H1 (cell line): ENCODE measurements around the gene RERE. TPM values are rescaled to one million over a fixed set of nuclear protein-coding genes. Genes with fewer than 3 reads are reported as not detected.
A peak's percentile ranks its signal among the peaks of the same experiment; 100 is the strongest.

Source experiments
- CTCF ChIA-PET: fragments of 300-600 bp; sonication (Branson Sonifier 250); formaldehyde crosslinking; loops from one replicate; lab custom pipeline; 2021; ENCODE audit not compliant: partially characterized antibody; lab: Charles Lee
- POLR2A ChIA-PET: fragments of 300-600 bp; sonication (Branson Sonifier 250); formaldehyde crosslinking; loops from one replicate; lab custom pipeline; 2021; ENCODE audit warnings: inconsistent platforms; ENCODE audit not compliant: partially characterized antibody; lab: Charles Lee
- DNase-seq, 2 experiments: peaks; one replicate each; pipeline versions ENCODE4 v3.0.0 to v3.0.0-alpha.2; 2010 to 2022; ENCODE audit warnings: low spot score in 2 of 2, low read depth in 1 of 2, mixed read lengths in 1 of 2
- FAIRE-seq: peaks from 2 replicates; lab custom pipeline; 2011; peaks lifted over from hg19 to GRCh38; lab: Jason Lieb, UNC
- H2AFZ ChIP-seq: 2 replicates; pipeline ENCODE4 v1.8.1; 2012; ENCODE audit warnings: low read length, inconsistent platforms
- H2AK5ac ChIP-seq: 2 replicates; pipeline ENCODE4 v1.6.1; 2013; ENCODE audit warnings: low read depth, low read length
- H2BK120ac ChIP-seq: replicated peaks from 2 replicates; pipeline ENCODE3; 2013; ENCODE audit warnings: low read depth, low read length, inconsistent platforms
- H2BK12ac ChIP-seq: 2 replicates; pipeline ENCODE4 v1.6.1; 2013; ENCODE audit warnings: low read depth, low read length
- H2BK15ac ChIP-seq: 2 replicates; pipeline ENCODE4 v1.6.1; 2013; ENCODE audit warnings: low read length
- H2BK20ac ChIP-seq: 2 replicates; pipeline ENCODE4 v1.6.1; 2013; ENCODE audit warnings: low read length
- H2BK5ac ChIP-seq: 2 replicates; pipeline ENCODE4 v1.6.1; 2013; ENCODE audit warnings: low read depth, low read length
- H3K14ac ChIP-seq: 2 replicates; pipeline ENCODE4 v1.6.1; 2013; ENCODE audit warnings: inconsistent platforms; ENCODE audit not compliant: insufficient read length
- H3K18ac ChIP-seq: 2 replicates; pipeline ENCODE4 v1.6.1; 2013; ENCODE audit warnings: low read length; ENCODE audit errors: extremely low read depth
- H3K23ac ChIP-seq: 2 replicates; pipeline ENCODE4 v1.6.1; 2013; ENCODE audit warnings: inconsistent platforms; ENCODE audit not compliant: insufficient read length
- H3K23me2 ChIP-seq: 2 replicates; pipeline ENCODE4 v1.6.1; 2013; ENCODE audit warnings: low read depth, low read length
- H3K27ac ChIP-seq: 2 replicates; pipeline ENCODE4 v1.6.1; 2011; ENCODE audit warnings: low read depth, low read length, inconsistent platforms
- H3K27me3 ChIP-seq, 4 experiments: replicated peaks in 1 of 4; 1 replicate in 1 of 4; 2 replicates in 3 of 4; pipeline versions ENCODE4 v1.6.1 to v1.8.1; 2011 to 2013; ENCODE audit warnings: low read length in 3 of 4, mild to moderate bottlenecking in 3 of 4, inconsistent platforms in 2 of 4, mixed read lengths in 2 of 4, moderate library complexity in 1 of 4; ENCODE audit not compliant: control insufficient read depth in 3 of 4, insufficient read depth in 3 of 4; ENCODE audit errors: extremely low read depth in 1 of 4
- H3K36me3 ChIP-seq, 4 experiments: 2 replicates each; pipeline versions ENCODE4 v1.6.1 to v1.8.1; 2011 to 2013; ENCODE audit warnings: mild to moderate bottlenecking in 4 of 4, low read length in 3 of 4, moderate library complexity in 2 of 4, control low read depth in 1 of 4, inconsistent platforms in 1 of 4; ENCODE audit not compliant: insufficient read depth in 4 of 4, control insufficient read depth in 2 of 4
- H3K4ac ChIP-seq: replicated peaks from 2 replicates; pipeline ENCODE3; 2013; ENCODE audit warnings: low read length, low read depth, mixed read lengths, inconsistent platforms; ENCODE audit not compliant: insufficient read length
- H3K4me1 ChIP-seq, 4 experiments: replicated peaks in 1 of 4; 1 replicate in 1 of 4; 2 replicates in 3 of 4; pipeline versions ENCODE4 v1.6.1 to v1.8.1; 2011 to 2013; ENCODE audit warnings: low read length in 3 of 4, inconsistent platforms in 2 of 4, mixed read lengths in 1 of 4; ENCODE audit not compliant: insufficient read depth in 4 of 4, control insufficient read depth in 3 of 4
- H3K4me2 ChIP-seq, 2 experiments: 2 replicates each; pipeline versions ENCODE4 v1.6.1 to v1.8.1; 2011 to 2013; ENCODE audit warnings: low read depth in 2 of 2, low read length in 2 of 2, control low read depth in 1 of 2, inconsistent platforms in 1 of 2, mild to moderate bottlenecking in 1 of 2; ENCODE audit not compliant: insufficient read depth in 1 of 2
- H3K4me3 ChIP-seq, 4 experiments: fragments of 200-600, 300-600 bp in 1 of 4; sonication (generic), shearing (Covaris generic), sonication (Bioruptor Twin) in 1 of 4; 2 replicates each; pipeline versions ENCODE4 v1.5.1 to v1.8.1; 2011 to 2016; ENCODE audit warnings: low read length in 4 of 4, low read depth in 3 of 4, control low read depth in 2 of 4, inconsistent platforms in 2 of 4, mild to moderate bottlenecking in 2 of 4, mixed read lengths in 1 of 4, moderate library complexity in 1 of 4; ENCODE audit not compliant: insufficient read depth in 2 of 4; ENCODE audit errors: extremely low read depth in 1 of 4
- H3K56ac ChIP-seq: replicated peaks from 2 replicates; pipeline ENCODE3; 2013; ENCODE audit warnings: low read depth, mild to moderate bottlenecking, mixed read lengths, low read length, inconsistent platforms; ENCODE audit not compliant: insufficient read length
- H3K79me1 ChIP-seq: 2 replicates; pipeline ENCODE4 v1.6.1; 2013; ENCODE audit warnings: low read depth, low read length, control low read depth
- H3K79me2 ChIP-seq, 2 experiments: 2 replicates each; pipeline versions ENCODE4 v1.6.1 to v1.8.1; 2012 to 2013; ENCODE audit warnings: low read length in 2 of 2, mild to moderate bottlenecking in 2 of 2, inconsistent platforms in 1 of 2; ENCODE audit not compliant: insufficient read depth in 2 of 2, control insufficient read depth in 1 of 2
- H3K9ac ChIP-seq, 4 experiments: replicated peaks in 1 of 4; 1 replicate in 1 of 4; 2 replicates in 3 of 4; pipeline versions ENCODE4 v1.6.1 to v1.8.1; 2011 to 2013; ENCODE audit warnings: low read depth in 3 of 4, low read length in 3 of 4, control low read depth in 2 of 4, mild to moderate bottlenecking in 2 of 4, moderate library complexity in 2 of 4, inconsistent platforms in 1 of 4; ENCODE audit errors: extremely low read depth in 1 of 4
- H3K9me3 ChIP-seq, 2 experiments: 2 replicates each; pipeline versions ENCODE4 v1.6.1 to v1.8.1; 2012 to 2013; ENCODE audit warnings: mild to moderate bottlenecking in 2 of 2, moderate library complexity in 2 of 2, control low read depth in 1 of 2, inconsistent platforms in 1 of 2, low read depth in 1 of 2, low read length in 1 of 2, mixed read lengths in 1 of 2; ENCODE audit not compliant: insufficient read depth in 2 of 2
- H4K20me1 ChIP-seq, 2 experiments: replicated peaks in 1 of 2; 2 replicates each; pipeline versions ENCODE3 to v1.8.1; 2011 to 2013; ENCODE audit warnings: inconsistent platforms in 2 of 2, low read length in 2 of 2, mild to moderate bottlenecking in 1 of 2; ENCODE audit not compliant: insufficient read depth in 2 of 2, control insufficient read depth in 1 of 2
- H4K5ac ChIP-seq: 2 replicates; pipeline ENCODE4 v1.6.1; 2013; ENCODE audit warnings: low read length, low read depth, mixed read lengths, inconsistent platforms; ENCODE audit not compliant: insufficient read length
- H4K8ac ChIP-seq: 2 replicates; pipeline ENCODE4 v1.8.0; 2013; ENCODE audit warnings: mild to moderate bottlenecking, moderate library complexity, low read length, inconsistent platforms; ENCODE audit not compliant: insufficient read depth; ENCODE audit errors: extremely low read depth
- H4K91ac ChIP-seq: replicated peaks from 2 replicates; pipeline ENCODE3; 2013; ENCODE audit warnings: low read length, mixed read lengths, inconsistent platforms; ENCODE audit not compliant: insufficient read length
- CTCF ChIP-seq, 3 experiments: IDR thresholded peaks; 1 replicate in 2 of 3; 2 replicates in 1 of 3; pipeline versions ENCODE4 v1.5.1 to v1.6.1; 2011; ENCODE audit warnings: low read length in 3 of 3, mild to moderate bottlenecking in 3 of 3, inconsistent platforms in 2 of 3, low read depth in 1 of 3, moderate library complexity in 1 of 3; ENCODE audit not compliant: insufficient read depth in 1 of 3; ENCODE audit errors: control extremely low read depth in 1 of 3
- POLR2AphosphoS5 ChIP-seq: IDR thresholded peaks from 2 replicates; pipeline ENCODE4 v1.6.1; 2011; ENCODE audit warnings: low read depth, low read length
- WGBS, 2 experiments: shearing (Covaris generic) in 1 of 2; methylation state at CpG; one replicate each; pipeline versions ENCODE4 v1.1.6 to v1.1.7; 2013 to 2015; ENCODE audit warnings: low lambda C conversion rate in 2 of 2, mixed read lengths in 2 of 2, inconsistent platforms in 1 of 2, low coverage in 1 of 2, missing lambda C conversion rate in 1 of 2; ENCODE audit not compliant: insufficient replicate concordance in 2 of 2, insufficient coverage in 1 of 2, insufficient read length in 1 of 2; ENCODE audit errors: extremely low coverage in 1 of 2, missing lambda C conversion rate in 1 of 2; 5-methylcytosine and 5-hydroxymethylcytosine counted together
- polyA plus RNA-seq, 7 experiments: library from polyadenylated mRNA; depleted of rRNA in 3 of 7; stranded (reverse) in 5 of 7; unstranded in 2 of 7; fragments of >200 nt in 5 of 7; fragments of 200-250 nt in 2 of 7; gene quantifications; 1 replicate in 5 of 7; 2 replicates in 1 of 7; 4 replicates in 1 of 7; pipeline versions ENCODE4 v1.2.1 to v1.2.3, GENCODE V29; 2011 to 2013; ENCODE audit warnings: missing spikeins in 2 of 7, mixed read lengths in 2 of 7
- total RNA-seq: library from RNA; stranded (reverse); fragmentation: NEBNext Ultra II Directional; extraction: Animal tissue kit (Norgen Biotek cat#: 25700); gene quantifications from 2 replicates; pipeline ENCODE4 v1.2.1, GENCODE V29; 2021

Gene RERE
- total and polyA plus RNA-seq, 2 of the 8 experiments (the other 6 are each of a cell fraction or from before 2014, with no cell fraction given), result 15.3 to 142 TPM

GRCh38 chr1:8398677-8399076 lies 418.8 kb downstream of the RERE start:
- Histone ChIP-seq H4K20me1 (peaks cover 0 to 11% of the 10 kb centered on the region in 2 experiments), H3K4ac (no peak overlapping the region), H3K18ac (no peak overlapping the region), H3K9ac (no peak overlapping the region), H3K23me2 (no peaks in the 10 kb centered on the region), H3K27ac (no peak overlapping the region), H2BK15ac (no peak overlapping the region), H4K8ac (no peak overlapping the region), H3K79me2 (peaks cover 0 to 62% of the 10 kb centered on the region in 2 experiments; a peak in 3 of 4 replicates), H4K5ac (no peak overlapping the region), H3K56ac (no peak overlapping the region), H3K79me1 (peaks cover 2% of the 10 kb centered on the region; the same call in 1 of the 2 replicates), H3K36me3 (peaks cover 0 to 3% (median 0%) of the 10 kb centered on the region in 4 experiments; a peak in 1 of 8 replicates), H2BK5ac (no peak overlapping the region), H2BK12ac (no peak overlapping the region), H2BK20ac (no peak overlapping the region), H3K4me2 (no peak overlapping the region), H2BK120ac (no peak overlapping the region), H3K14ac (no peak overlapping the region), H4K91ac (no peak overlapping the region), H2AK5ac (no peak overlapping the region), H3K9me3 (no peaks in the 10 kb centered on the region), H2AFZ (no peak overlapping the region), H3K4me1 (peaks cover 9 to 27% (median 20%) of the 10 kb centered on the region in 4 experiments), H3K23ac (no peak overlapping the region), H3K27me3 (no peaks in the 10 kb centered on the region), H3K4me3 (no peak overlapping the region)
- DNase-seq (no peak), FAIRE-seq (no peak)
- CTCF ChIA-PET, result interaction anchor here (1.0 to 5.8 kb wide), 5 partner anchors 10 to 31 kb away, joined by 3 to 40 read pairs (median 6); no protein-coding TSS in a partner anchor
- peak in 1 of 3 experiments; percentile 37; a peak in 1 of 4 replicates for TF ChIP-seq CTCF (IDR thresholded peaks at IDR 0.05; ENCODE audit: control extremely low read depth in 1 of 3, insufficient read depth in 1 of 3, low read depth in 1 of 3, low read length in 3 of 3)
- no peak for TF ChIP-seq POLR2AphosphoS5
- WGBS, 2 experiments, result 89% methylated on average over 5 of the region's 5 CpGs; no CpG with 5 or more reads in 1 of the 2 experiments
- POLR2A ChIA-PET, result no interaction called here
